H1 (cell line): ENCODE results near the gene RAB21. TPM values are rescaled to one million over a fixed set of nuclear protein-coding genes. Genes with fewer than 3 reads are reported as not detected.
"Not testable (repeated sequence)": the region's sequence is repeated elsewhere in the genome, so short reads cannot be mapped to it uniquely, and the experiment has no call there.

Source experiments
- CTCF ChIA-PET: fragments of 300-600 bp; sonication (Branson Sonifier 250); formaldehyde crosslinking; loops from one replicate; lab custom pipeline; 2021; ENCODE audit not compliant: partially characterized antibody; lab: Charles Lee
- POLR2A ChIA-PET: fragments of 300-600 bp; sonication (Branson Sonifier 250); formaldehyde crosslinking; loops from one replicate; lab custom pipeline; 2021; ENCODE audit warnings: inconsistent platforms; ENCODE audit not compliant: partially characterized antibody; lab: Charles Lee
- DNase-seq, 2 experiments: peaks; one replicate each; pipeline versions ENCODE4 v3.0.0 to v3.0.0-alpha.2; 2010 to 2022; ENCODE audit warnings: low spot score in 2 of 2, low read depth in 1 of 2, mixed read lengths in 1 of 2
- FAIRE-seq: peaks from 2 replicates; lab custom pipeline; 2011; peaks lifted over from hg19 to GRCh38; lab: Jason Lieb, UNC
- H2AFZ ChIP-seq: 2 replicates; pipeline ENCODE4 v1.8.1; 2012; ENCODE audit warnings: low read length, inconsistent platforms
- H2AK5ac ChIP-seq: 2 replicates; pipeline ENCODE4 v1.6.1; 2013; ENCODE audit warnings: low read depth, low read length
- H2BK120ac ChIP-seq: replicated peaks from 2 replicates; pipeline ENCODE3; 2013; ENCODE audit warnings: low read depth, low read length, inconsistent platforms
- H2BK12ac ChIP-seq: 2 replicates; pipeline ENCODE4 v1.6.1; 2013; ENCODE audit warnings: low read depth, low read length
- H2BK15ac ChIP-seq: 2 replicates; pipeline ENCODE4 v1.6.1; 2013; ENCODE audit warnings: low read length
- H2BK20ac ChIP-seq: 2 replicates; pipeline ENCODE4 v1.6.1; 2013; ENCODE audit warnings: low read length
- H2BK5ac ChIP-seq: 2 replicates; pipeline ENCODE4 v1.6.1; 2013; ENCODE audit warnings: low read depth, low read length
- H3K14ac ChIP-seq: 2 replicates; pipeline ENCODE4 v1.6.1; 2013; ENCODE audit warnings: inconsistent platforms; ENCODE audit not compliant: insufficient read length
- H3K18ac ChIP-seq: 2 replicates; pipeline ENCODE4 v1.6.1; 2013; ENCODE audit warnings: low read length; ENCODE audit errors: extremely low read depth
- H3K23ac ChIP-seq: 2 replicates; pipeline ENCODE4 v1.6.1; 2013; ENCODE audit warnings: inconsistent platforms; ENCODE audit not compliant: insufficient read length
- H3K23me2 ChIP-seq: 2 replicates; pipeline ENCODE4 v1.6.1; 2013; ENCODE audit warnings: low read depth, low read length
- H3K27ac ChIP-seq: 2 replicates; pipeline ENCODE4 v1.6.1; 2011; ENCODE audit warnings: low read depth, low read length, inconsistent platforms
- H3K27me3 ChIP-seq, 4 experiments: replicated peaks in 1 of 4; 1 replicate in 1 of 4; 2 replicates in 3 of 4; pipeline versions ENCODE4 v1.6.1 to v1.8.1; 2011 to 2013; ENCODE audit warnings: low read length in 3 of 4, mild to moderate bottlenecking in 3 of 4, inconsistent platforms in 2 of 4, mixed read lengths in 2 of 4, moderate library complexity in 1 of 4; ENCODE audit not compliant: control insufficient read depth in 3 of 4, insufficient read depth in 3 of 4; ENCODE audit errors: extremely low read depth in 1 of 4
- H3K36me3 ChIP-seq, 4 experiments: 2 replicates each; pipeline versions ENCODE4 v1.6.1 to v1.8.1; 2011 to 2013; ENCODE audit warnings: mild to moderate bottlenecking in 4 of 4, low read length in 3 of 4, moderate library complexity in 2 of 4, control low read depth in 1 of 4, inconsistent platforms in 1 of 4; ENCODE audit not compliant: insufficient read depth in 4 of 4, control insufficient read depth in 2 of 4
- H3K4ac ChIP-seq: replicated peaks from 2 replicates; pipeline ENCODE3; 2013; ENCODE audit warnings: low read length, low read depth, mixed read lengths, inconsistent platforms; ENCODE audit not compliant: insufficient read length
- H3K4me1 ChIP-seq, 4 experiments: replicated peaks in 1 of 4; 1 replicate in 1 of 4; 2 replicates in 3 of 4; pipeline versions ENCODE4 v1.6.1 to v1.8.1; 2011 to 2013; ENCODE audit warnings: low read length in 3 of 4, inconsistent platforms in 2 of 4, mixed read lengths in 1 of 4; ENCODE audit not compliant: insufficient read depth in 4 of 4, control insufficient read depth in 3 of 4
- H3K4me2 ChIP-seq, 2 experiments: 2 replicates each; pipeline versions ENCODE4 v1.6.1 to v1.8.1; 2011 to 2013; ENCODE audit warnings: low read depth in 2 of 2, low read length in 2 of 2, control low read depth in 1 of 2, inconsistent platforms in 1 of 2, mild to moderate bottlenecking in 1 of 2; ENCODE audit not compliant: insufficient read depth in 1 of 2
- H3K4me3 ChIP-seq, 4 experiments: fragments of 200-600, 300-600 bp in 1 of 4; sonication (generic), shearing (Covaris generic), sonication (Bioruptor Twin) in 1 of 4; 2 replicates each; pipeline versions ENCODE4 v1.5.1 to v1.8.1; 2011 to 2016; ENCODE audit warnings: low read length in 4 of 4, low read depth in 3 of 4, control low read depth in 2 of 4, inconsistent platforms in 2 of 4, mild to moderate bottlenecking in 2 of 4, mixed read lengths in 1 of 4, moderate library complexity in 1 of 4; ENCODE audit not compliant: insufficient read depth in 2 of 4; ENCODE audit errors: extremely low read depth in 1 of 4
- H3K56ac ChIP-seq: replicated peaks from 2 replicates; pipeline ENCODE3; 2013; ENCODE audit warnings: low read depth, mild to moderate bottlenecking, mixed read lengths, low read length, inconsistent platforms; ENCODE audit not compliant: insufficient read length
- H3K79me1 ChIP-seq: 2 replicates; pipeline ENCODE4 v1.6.1; 2013; ENCODE audit warnings: low read depth, low read length, control low read depth
- H3K79me2 ChIP-seq, 2 experiments: 2 replicates each; pipeline versions ENCODE4 v1.6.1 to v1.8.1; 2012 to 2013; ENCODE audit warnings: low read length in 2 of 2, mild to moderate bottlenecking in 2 of 2, inconsistent platforms in 1 of 2; ENCODE audit not compliant: insufficient read depth in 2 of 2, control insufficient read depth in 1 of 2
- H3K9ac ChIP-seq, 4 experiments: replicated peaks in 1 of 4; 1 replicate in 1 of 4; 2 replicates in 3 of 4; pipeline versions ENCODE4 v1.6.1 to v1.8.1; 2011 to 2013; ENCODE audit warnings: low read depth in 3 of 4, low read length in 3 of 4, control low read depth in 2 of 4, mild to moderate bottlenecking in 2 of 4, moderate library complexity in 2 of 4, inconsistent platforms in 1 of 4; ENCODE audit errors: extremely low read depth in 1 of 4
- H3K9me3 ChIP-seq, 2 experiments: 2 replicates each; pipeline versions ENCODE4 v1.6.1 to v1.8.1; 2012 to 2013; ENCODE audit warnings: mild to moderate bottlenecking in 2 of 2, moderate library complexity in 2 of 2, control low read depth in 1 of 2, inconsistent platforms in 1 of 2, low read depth in 1 of 2, low read length in 1 of 2, mixed read lengths in 1 of 2; ENCODE audit not compliant: insufficient read depth in 2 of 2
- H4K20me1 ChIP-seq, 2 experiments: replicated peaks in 1 of 2; 2 replicates each; pipeline versions ENCODE3 to v1.8.1; 2011 to 2013; ENCODE audit warnings: inconsistent platforms in 2 of 2, low read length in 2 of 2, mild to moderate bottlenecking in 1 of 2; ENCODE audit not compliant: insufficient read depth in 2 of 2, control insufficient read depth in 1 of 2
- H4K5ac ChIP-seq: 2 replicates; pipeline ENCODE4 v1.6.1; 2013; ENCODE audit warnings: low read length, low read depth, mixed read lengths, inconsistent platforms; ENCODE audit not compliant: insufficient read length
- H4K8ac ChIP-seq: 2 replicates; pipeline ENCODE4 v1.8.0; 2013; ENCODE audit warnings: mild to moderate bottlenecking, moderate library complexity, low read length, inconsistent platforms; ENCODE audit not compliant: insufficient read depth; ENCODE audit errors: extremely low read depth
- H4K91ac ChIP-seq: replicated peaks from 2 replicates; pipeline ENCODE3; 2013; ENCODE audit warnings: low read length, mixed read lengths, inconsistent platforms; ENCODE audit not compliant: insufficient read length
- ASH2L ChIP-seq: fragments of 200-600, 300-600 bp; sonication (generic); IDR thresholded peaks from one replicate; pipeline ENCODE4 v1.7.1; 2017; ENCODE audit warnings: low read length
- EP300 ChIP-seq, 2 experiments: IDR thresholded peaks; 1 replicate in 1 of 2; 2 replicates in 1 of 2; pipeline ENCODE4 v1.6.1; 2011 to 2012; ENCODE audit warnings: low read depth in 2 of 2, low read length in 2 of 2, mild to moderate bottlenecking in 2 of 2, borderline replicate concordance in 1 of 2, inconsistent platforms in 1 of 2, moderate library complexity in 1 of 2
- KDM4A ChIP-seq: IDR thresholded peaks from one replicate; pipeline ENCODE4 v1.7.1; 2012; ENCODE audit warnings: low read depth, mild to moderate bottlenecking, moderate library complexity, low read length, inconsistent platforms; ENCODE audit not compliant: severe bottlenecking
- SRF ChIP-seq: IDR thresholded peaks from 2 replicates; pipeline ENCODE4 v1.6.1; 2011; ENCODE audit warnings: mild to moderate bottlenecking, low read depth, low read length, moderate library complexity
- WGBS, 2 experiments: shearing (Covaris generic) in 1 of 2; methylation state at CpG; one replicate each; pipeline versions ENCODE4 v1.1.6 to v1.1.7; 2013 to 2015; ENCODE audit warnings: low lambda C conversion rate in 2 of 2, mixed read lengths in 2 of 2, inconsistent platforms in 1 of 2, low coverage in 1 of 2, missing lambda C conversion rate in 1 of 2; ENCODE audit not compliant: insufficient replicate concordance in 2 of 2, insufficient coverage in 1 of 2, insufficient read length in 1 of 2; ENCODE audit errors: extremely low coverage in 1 of 2, missing lambda C conversion rate in 1 of 2; 5-methylcytosine and 5-hydroxymethylcytosine counted together
- polyA plus RNA-seq, 7 experiments: library from polyadenylated mRNA; depleted of rRNA in 3 of 7; stranded (reverse) in 5 of 7; unstranded in 2 of 7; fragments of >200 nt in 5 of 7; fragments of 200-250 nt in 2 of 7; gene quantifications; 1 replicate in 5 of 7; 2 replicates in 1 of 7; 4 replicates in 1 of 7; pipeline versions ENCODE4 v1.2.1 to v1.2.3, GENCODE V29; 2011 to 2013; ENCODE audit warnings: missing spikeins in 2 of 7, mixed read lengths in 2 of 7
- total RNA-seq: library from RNA; stranded (reverse); fragmentation: NEBNext Ultra II Directional; extraction: Animal tissue kit (Norgen Biotek cat#: 25700); gene quantifications from 2 replicates; pipeline ENCODE4 v1.2.1, GENCODE V29; 2021

Gene RAB21
- total and polyA plus RNA-seq, 2 of the 8 experiments (the other 6 are each of a cell fraction or from before 2014, with no cell fraction given), result 1.2 to 47.2 TPM

GRCh38 chr12:71810921-71811320, 56.3 kb downstream of the RAB21 start (continued):
- no peak for TF ChIP-seq KDM4A
- no peak for TF ChIP-seq EP300 (IDR thresholded peaks at IDR 0.05; ENCODE audit: borderline replicate concordance in 1 of 2, low read depth in 2 of 2, low read length in 2 of 2)
- no peak for TF ChIP-seq SRF
- TF ChIP-seq ASH2L, result no peak

GRCh38 chr12:71815242-71815641, 60.6 kb downstream of the RAB21 start:
- H3K4me3 ChIP-seq, H3K79me1 ChIP-seq, H3K56ac ChIP-seq, H2BK120ac ChIP-seq, H3K79me2 ChIP-seq, H3K27me3 ChIP-seq, H3K4me2 ChIP-seq, FAIRE-seq, CTCF ChIA-PET, H2BK5ac ChIP-seq, H2AFZ ChIP-seq, H4K20me1 ChIP-seq, H3K9ac ChIP-seq, H2BK20ac ChIP-seq, H4K8ac ChIP-seq, H3K23me2 ChIP-seq, H2BK15ac ChIP-seq, H4K91ac ChIP-seq, H3K14ac ChIP-seq, H2BK12ac ChIP-seq, H3K36me3 ChIP-seq, H3K4me1 ChIP-seq, H4K5ac ChIP-seq, H3K27ac ChIP-seq, H3K9me3 ChIP-seq, H2AK5ac ChIP-seq, H3K18ac ChIP-seq, H3K4ac ChIP-seq, H3K23ac ChIP-seq, POLR2A ChIA-PET, DNase-seq: not testable (repeated sequence)
- WGBS, 2 experiments, result 86% methylated on average over 6 of the region's 6 CpGs; no CpG with 5 or more reads in 1 of the 2 experiments
